ENCODE measurements around the gene ATIC.

The ATIC gene

DNA sequence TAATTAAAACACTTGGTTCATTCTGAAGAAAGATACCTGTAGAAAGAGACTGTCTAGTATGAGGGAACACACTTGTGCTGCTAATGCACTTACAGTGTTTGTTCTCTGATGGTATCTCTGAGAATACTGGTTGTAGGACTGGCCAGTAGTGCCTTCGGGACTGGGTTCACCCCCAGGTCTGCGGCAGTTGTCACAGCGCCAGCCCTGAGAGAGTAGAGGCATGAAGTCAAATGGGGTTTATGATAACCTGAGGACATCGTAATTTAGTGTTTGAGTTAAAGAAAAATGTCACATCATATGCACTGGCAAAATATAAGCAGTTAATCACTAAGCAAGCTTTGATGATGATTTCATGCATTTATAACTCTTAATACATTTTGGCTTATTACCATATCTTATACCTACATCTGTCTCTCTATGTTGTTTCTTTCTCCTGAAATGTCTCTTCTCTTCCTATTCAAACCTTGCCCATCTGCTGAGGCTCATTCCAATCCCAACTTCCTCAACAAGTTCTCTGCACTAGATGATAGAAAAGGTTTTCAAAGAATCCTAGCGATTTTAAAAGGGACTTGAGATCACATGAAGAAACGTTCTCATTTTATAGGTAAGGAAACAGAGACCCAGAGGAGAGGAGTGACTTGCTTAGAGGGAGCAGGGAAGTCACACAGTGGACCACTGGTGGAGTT lies 50.2 kb downstream of the ATIC start:
- no peak for DNase-seq

DNA sequence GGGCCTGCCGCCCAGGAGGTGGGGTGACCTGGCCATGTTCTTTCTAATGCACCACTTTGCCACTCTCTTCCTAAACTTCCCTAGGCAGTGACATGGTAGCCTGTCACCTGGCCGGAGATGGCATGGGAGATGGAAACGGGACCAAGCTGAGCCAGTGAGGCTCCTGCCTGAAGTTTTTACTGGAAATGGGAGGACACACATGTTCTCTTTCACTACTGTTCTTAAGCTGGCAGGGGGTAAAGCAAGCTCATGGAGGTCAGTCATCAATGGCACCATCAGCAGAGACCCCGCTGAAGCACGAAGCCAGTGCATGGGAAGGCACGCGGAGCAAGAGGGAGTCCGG lies 50.7 kb downstream of the ATIC start:
- DNase-seq = no peak

- DNase-seq = no peak
Measured at GRCh38 chr2:215363039-215363438, 51.2 kb downstream of the ATIC start.

DNA sequence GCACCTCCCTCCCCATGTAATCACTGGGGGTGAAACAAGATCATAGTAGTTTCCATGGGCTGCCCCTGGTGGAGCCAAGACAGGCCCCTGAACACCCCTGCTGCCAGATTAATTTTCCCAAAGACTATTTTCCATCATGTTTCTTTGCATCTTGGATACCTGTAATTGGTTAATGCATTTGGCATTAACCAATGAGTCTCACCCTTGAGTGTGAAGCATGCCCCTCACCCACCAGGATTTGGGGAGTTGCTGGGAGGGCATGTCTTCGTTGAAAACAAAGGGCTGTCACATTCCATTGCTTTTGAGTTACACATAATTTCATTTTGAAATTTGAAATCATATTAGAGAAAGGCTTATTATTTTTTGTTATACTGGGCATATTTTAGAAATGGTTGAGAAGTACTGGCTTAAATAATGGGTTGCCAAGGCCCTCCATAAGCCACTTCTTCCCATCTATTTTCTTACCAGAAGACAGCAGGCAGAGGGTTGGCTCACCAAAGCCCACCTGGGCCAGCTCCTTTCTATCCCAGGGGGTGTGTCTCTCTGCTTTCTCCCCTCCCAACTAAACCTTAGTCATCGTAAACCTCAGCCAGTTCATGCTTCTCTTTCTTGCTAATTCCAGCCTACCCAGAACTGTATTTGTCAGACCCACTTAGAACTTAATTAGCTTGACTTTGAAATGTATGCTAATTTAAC lies 51.8 kb downstream of the ATIC start:
- no peak for DNase-seq

DNA sequence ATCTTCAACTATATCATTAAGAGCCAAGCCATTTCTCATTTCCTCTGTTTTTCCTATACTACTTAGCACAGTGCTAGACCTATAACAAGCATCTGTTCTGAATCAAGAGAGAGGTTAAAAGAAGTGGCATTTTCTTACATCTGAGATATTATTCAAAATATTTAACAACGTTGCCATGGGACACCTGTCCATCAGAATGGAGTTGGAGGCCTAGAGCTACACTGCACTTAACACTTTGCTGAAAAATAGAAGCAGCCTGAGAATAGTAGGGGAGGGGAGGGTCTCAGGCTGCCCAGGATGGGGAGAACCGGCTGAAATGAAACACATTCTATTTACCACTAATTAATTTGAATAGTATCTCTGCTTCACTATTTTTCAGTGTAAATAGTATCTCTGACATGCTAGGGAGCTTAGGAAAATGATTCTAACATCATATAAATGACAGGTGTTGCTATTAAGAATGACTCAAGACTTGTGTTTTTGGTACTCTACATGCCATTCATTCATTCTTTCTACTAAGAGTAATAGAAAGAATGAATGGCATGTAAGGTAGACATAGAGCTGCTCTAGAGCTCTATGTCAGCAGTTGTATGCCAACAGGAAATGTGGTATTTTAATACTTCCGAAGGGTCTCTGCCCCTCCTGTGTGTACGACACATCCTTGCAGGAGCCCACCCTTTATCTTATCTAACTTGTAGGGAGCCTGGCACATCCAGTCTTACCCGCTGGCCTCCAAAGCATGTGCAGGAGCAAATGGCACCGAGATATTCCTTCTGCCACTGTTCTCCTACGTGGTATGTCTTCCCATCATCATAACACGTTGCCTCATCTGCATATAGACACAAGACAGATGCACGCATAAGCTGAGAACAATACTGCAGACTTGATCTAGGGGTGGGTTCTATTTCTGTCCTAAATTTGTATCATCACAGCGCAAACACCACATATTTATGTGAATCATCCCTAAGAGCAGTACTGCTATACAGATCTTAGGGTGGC lies 52.6 kb downstream of the ATIC start:
- DNase-seq = no peak

- no peak for DNase-seq
Measured at GRCh38 chr2:215365184-215365658, 53.4 kb downstream of the ATIC start.

DNA sequence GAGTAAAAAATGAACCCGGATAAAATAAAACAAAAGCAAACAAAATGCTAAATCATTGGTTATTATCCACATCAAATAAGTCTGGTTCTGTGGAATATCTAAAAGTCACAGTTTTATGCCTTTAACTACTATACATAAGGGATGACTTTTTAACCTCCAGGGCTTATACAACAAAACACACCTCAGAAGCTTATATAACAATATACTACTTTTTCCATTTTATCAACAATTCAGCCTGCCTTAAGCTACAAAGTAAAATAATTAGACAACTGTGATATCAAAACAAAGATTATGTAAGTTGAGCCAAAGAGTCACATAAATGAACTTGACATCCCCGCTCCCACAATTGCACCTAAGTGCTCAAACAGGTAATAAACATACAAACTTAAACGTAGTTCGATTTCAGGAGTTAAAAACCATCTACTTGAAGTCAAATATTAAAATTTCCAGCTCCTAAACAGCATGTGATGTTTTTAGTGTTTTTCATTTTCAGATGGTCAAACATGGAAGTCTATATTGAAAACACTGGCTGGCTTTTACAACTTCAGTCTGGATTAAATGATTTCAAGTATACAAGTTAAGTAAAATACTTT lies 54.7 kb downstream of the ATIC start:
- DNase-seq = no peak

- no peak for DNase-seq
Measured at GRCh38 chr2:215367662-215368492, 56.0 kb downstream of the ATIC start.

GRCh38 chr2:215368493-215368809 lies 56.6 kb downstream of the ATIC start:
- no peak for DNase-seq

DNA sequence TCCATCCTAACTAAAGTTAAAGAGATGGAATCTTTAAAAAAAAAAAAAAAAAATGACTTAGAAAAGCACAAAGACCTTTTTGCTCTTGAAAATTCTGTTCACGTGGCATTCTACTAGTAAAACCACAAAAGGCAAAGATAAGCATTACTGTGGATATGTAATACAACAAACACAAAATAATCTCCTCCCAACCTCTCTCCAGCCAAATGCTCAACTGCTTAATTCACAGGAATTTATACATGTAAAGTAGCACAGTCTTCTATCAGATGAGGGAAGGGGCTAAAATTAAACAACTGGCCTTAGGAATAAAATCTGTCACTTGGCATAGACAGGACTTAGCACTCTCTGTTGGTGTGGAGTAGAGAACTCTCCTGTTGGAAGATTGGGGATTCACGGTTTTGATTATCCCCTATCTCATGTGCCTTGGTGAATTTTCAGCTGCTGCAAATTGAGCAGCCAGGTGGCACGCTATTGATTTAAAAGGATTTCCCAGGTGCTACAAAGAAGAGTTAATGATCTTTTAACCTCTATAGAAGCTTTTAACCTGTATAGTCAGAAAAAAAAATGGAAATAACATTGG lies 57.4 kb downstream of the ATIC start:
- DNase-seq = no peak

DNA sequence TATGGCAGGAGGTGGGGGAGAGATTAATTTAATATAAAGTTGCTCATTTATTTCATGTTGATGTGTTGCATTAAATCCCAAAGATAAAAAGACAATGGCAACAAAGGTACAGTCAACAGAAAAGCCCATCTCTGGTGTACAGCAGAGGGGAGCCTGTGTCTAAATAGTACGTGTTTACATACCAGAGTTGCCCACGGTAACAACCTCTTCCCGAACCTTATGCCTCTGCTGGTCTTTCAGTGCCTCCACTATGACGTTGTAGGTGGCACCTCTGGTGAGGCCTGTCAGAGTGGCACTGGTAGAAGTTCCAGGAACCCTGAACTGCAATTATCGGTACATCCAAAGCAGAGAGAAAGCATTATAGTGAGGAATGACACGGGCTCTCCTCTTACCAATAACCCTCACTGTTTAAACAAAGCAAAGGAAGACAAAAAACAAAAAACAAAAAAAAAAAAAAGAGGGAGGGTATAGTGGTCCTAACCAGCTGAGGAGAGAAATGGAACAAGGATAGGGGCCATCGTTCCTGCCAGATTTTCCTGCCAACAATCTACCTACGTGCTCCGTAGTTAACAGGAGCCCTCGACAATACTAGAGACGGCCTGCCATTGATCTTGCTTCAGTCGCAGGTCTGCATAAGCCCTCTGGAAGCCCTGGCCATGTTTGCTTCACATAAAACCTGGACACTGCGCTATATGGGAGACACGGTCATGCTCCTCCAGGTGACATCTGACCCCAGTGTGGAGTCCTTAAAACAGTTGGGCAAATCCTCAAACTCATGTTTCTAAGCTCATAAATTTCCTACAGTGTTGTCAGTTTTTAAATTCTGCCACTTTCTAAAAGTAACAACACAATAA lies 58.5 kb downstream of the ATIC start:
- DNase-seq = no peak

DNA sequence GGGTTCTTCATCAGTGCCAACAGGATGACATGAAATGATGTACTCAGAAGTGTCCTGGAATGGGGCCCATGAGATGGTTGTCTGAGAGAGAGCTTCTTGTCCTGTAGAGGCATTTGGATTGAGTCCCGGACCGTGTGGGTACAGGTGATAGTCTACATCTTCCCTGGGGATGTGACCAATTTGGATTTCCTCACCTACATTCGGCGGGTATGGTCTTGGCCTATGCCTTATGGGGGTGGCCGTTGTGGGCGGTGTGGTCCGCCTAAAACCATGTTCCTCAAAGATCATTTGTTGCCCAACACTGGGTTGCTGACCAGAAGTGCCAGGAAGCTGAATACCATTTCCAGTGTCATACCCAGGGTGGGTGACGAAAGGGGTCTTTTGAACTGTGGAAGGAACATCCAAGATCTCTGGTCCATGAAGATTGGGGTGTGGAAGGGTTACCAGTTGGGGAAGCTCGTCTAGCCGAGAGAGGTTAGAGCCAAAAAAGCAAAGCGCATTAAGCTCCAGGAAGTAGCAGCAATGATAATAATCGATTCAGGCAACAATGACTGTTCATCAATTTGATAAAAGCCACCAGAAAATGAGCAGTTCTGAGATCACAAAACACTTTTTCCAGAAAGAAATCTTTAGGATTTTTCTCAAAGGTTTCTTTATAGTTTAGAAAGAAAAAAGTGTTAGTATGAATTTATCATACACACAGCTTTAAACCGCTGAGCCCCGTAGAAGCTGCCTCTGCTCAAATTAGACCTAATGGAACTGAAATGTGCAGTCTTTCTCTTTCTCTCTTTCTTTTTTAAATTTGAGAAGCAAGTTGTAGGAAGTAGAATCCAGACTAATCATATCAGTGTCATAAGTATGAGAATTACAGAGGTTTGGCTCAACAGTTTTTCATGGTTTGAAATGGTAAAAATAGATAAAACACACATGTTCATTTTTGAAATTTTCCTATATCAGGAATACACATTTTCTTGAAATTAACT lies 60.3 kb downstream of the ATIC start:
- DNase-seq = no peak

GRCh38 chr2:215372968-215373649 lies 61.2 kb downstream of the ATIC start:
- DNase-seq = no peak

GRCh38 chr2:215374002-215374401 lies 62.1 kb downstream of the ATIC start:
- DNase-seq = no peak

DNA sequence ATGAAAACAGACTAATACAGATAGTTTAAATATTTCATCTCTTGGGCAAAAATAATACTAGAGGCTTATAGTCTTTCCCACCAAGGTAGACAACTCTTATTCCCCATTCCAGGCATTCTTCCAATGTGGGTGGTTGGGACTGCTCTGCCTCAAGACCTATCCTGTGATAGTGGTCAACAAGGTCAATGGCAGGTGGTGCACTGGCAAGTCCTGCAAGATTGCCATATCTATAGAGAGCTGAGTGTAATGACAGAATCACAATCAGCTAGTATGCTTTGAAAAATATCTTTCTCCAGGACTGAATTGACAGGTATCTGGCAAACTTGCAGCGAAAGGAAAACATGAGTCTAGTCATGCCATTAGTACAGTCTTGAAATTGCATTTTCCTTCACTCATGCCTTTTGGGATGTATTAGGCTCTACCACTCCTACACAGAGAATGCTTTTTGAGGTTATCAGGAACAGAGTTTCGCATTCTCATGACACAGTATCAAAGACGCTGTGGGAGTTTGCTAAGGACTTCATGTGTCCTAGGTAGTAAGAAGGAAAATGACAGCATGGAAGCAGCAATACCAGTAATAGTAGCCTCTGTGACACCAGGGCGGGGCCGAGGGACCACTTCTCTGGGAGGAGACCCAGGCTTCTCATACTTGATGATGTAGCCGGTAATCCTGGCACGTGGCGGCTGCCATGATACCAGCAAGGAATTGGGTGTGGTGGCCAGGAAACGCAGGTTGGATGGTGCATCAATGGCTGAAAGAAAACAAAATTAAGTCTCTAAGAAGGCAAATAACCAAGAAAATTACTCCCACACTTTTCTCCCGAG lies 63.0 kb downstream of the ATIC start:
- DNase-seq = no peak

DNA sequence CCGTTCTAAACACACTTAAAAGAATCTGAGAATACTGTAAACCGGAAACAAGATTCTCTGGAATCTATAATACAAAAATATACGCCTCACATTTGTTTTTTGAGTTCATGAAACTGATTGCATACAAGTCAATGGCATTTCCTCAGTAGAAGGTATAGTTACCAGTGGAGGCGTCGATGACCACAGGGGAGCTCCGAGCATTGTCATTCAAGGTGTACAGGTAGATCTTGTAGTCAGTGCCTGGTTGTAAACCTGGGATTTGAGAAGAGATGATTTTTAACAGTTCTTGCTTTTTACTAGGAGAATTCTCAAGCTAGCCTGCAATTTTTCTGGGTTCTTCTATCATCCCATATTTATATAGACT lies 63.6 kb downstream of the ATIC start:
- no peak for DNase-seq

- no peak for DNase-seq
Measured at GRCh38 chr2:215376103-215376780, 64.4 kb downstream of the ATIC start.

DNA sequence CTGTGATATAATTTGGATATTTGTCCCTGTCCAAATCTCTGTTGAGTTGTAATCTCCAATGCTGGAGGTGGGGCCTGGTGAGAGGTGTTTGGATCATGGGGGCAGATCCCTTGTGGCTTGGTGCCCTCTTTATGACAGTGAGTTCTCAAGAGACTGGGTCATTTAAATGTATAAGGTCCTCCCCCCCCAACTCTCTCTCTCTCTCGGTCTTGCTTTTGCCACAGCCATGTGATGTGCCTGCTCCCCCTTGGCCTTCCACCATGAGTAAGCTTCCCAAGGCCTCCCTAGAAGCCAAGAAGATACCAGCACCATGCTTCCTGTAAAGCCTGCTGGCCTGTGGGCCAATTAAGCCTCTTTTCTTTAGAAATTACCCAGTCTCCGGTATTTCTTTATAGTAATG lies 65.4 kb downstream of the ATIC start:
- DNase-seq = no peak

Measured in islet precursor cell (in vitro differentiated cells).